Chondrocyte (in vitro differentiated cells): Measurements from ENCODE around the gene SERPINB5. TPM values are rescaled to one million over a fixed set of nuclear protein-coding genes. Genes with fewer than 3 reads are reported as not detected.

ENCODE experiments used
- DNase-seq: peaks from one replicate; pipeline ENCODE4 v3.0.0; 2021; ENCODE audit warnings: mixed read lengths, low spot score
- H3K27ac Mint-ChIP-seq: one replicate; pipeline ENCODE4 v1.8.0; 2021; ENCODE audit warnings: mild to moderate bottlenecking, moderate library complexity, mixed read lengths; ENCODE audit not compliant: unreplicated experiment
- H3K27me3 Mint-ChIP-seq: 2 replicates; pipeline ENCODE4 v1.8.0; 2021; ENCODE audit warnings: low read depth, mixed read lengths
- H3K36me3 Mint-ChIP-seq: 2 replicates; pipeline ENCODE4 v1.8.0; 2021; ENCODE audit warnings: low read depth, mixed read lengths
- H3K4me1 Mint-ChIP-seq: 2 replicates; pipeline ENCODE4 v1.8.0; 2021; ENCODE audit warnings: low read depth, mild to moderate bottlenecking, mixed read lengths
- H3K4me3 Mint-ChIP-seq: one replicate; pipeline ENCODE4 v1.8.0; 2021; ENCODE audit warnings: mild to moderate bottlenecking, moderate library complexity, mixed read lengths; ENCODE audit not compliant: unreplicated experiment
- H3K9me3 Mint-ChIP-seq: 2 replicates; pipeline ENCODE4 v1.8.0; 2021; ENCODE audit warnings: low read depth, mixed read lengths
- CTCF ChIP-seq: fragments of 200-600 bp; sonication (generic); IDR thresholded peaks from 2 replicates; pipeline ENCODE4 v1.5.0; 2021; ENCODE audit warnings: antibody characterized with exemption, mild to moderate bottlenecking, moderate library complexity
- total RNA-seq: library from RNA; stranded (reverse); gene quantifications from 3 replicates; pipeline ENCODE4 v1.2.1, GENCODE V29; 2021

Gene SERPINB5
- total RNA-seq, 1 donor from 2014 or later: not detected

GRCh38 chr18:63487676-63488075, 10.9 kb downstream of the SERPINB5 start:
- no peaks in the 10 kb centered on the region for H3K9me3 Mint-ChIP-seq
- H3K27me3 Mint-ChIP-seq: peaks cover 2% of the 10 kb centered on the region
- DNase-seq: no peak
- peaks cover 25% of the 10 kb centered on the region for H3K4me1 Mint-ChIP-seq
- no peaks in the 10 kb centered on the region for H3K36me3 Mint-ChIP-seq
- no peak for TF ChIP-seq CTCF
- no peak overlapping the region for H3K27ac Mint-ChIP-seq
- H3K4me3 Mint-ChIP-seq: no peak overlapping the region

- H3K27me3 Mint-ChIP-seq: peaks cover 2% of the 10 kb centered on the region
- H3K4me1 Mint-ChIP-seq: peaks cover 30% of the 10 kb centered on the region
- H3K36me3 Mint-ChIP-seq: no peaks in the 10 kb centered on the region
- H3K4me3 Mint-ChIP-seq: no peak overlapping the region
- H3K27ac Mint-ChIP-seq: no peak overlapping the region
- DNase-seq: no peak
- TF ChIP-seq CTCF: no peak
- H3K9me3 Mint-ChIP-seq: no peaks in the 10 kb centered on the region
Measured at GRCh38 chr18:63488160-63488559, 11.4 kb downstream of the SERPINB5 start.

GRCh38 chr18:63492851-63493250, 16.1 kb downstream of the SERPINB5 start:
- H3K4me1 Mint-ChIP-seq: peaks cover 14% of the 10 kb centered on the region
- H3K9me3 Mint-ChIP-seq: no peaks in the 10 kb centered on the region
- no peaks in the 10 kb centered on the region for H3K27me3 Mint-ChIP-seq
- DNase-seq: no peak
- no peak overlapping the region for H3K4me3 Mint-ChIP-seq
- no peaks in the 10 kb centered on the region for H3K36me3 Mint-ChIP-seq
- H3K27ac Mint-ChIP-seq: no peak overlapping the region
- no peak for TF ChIP-seq CTCF

GRCh38 chr18:63495675-63496074, 18.9 kb downstream of the SERPINB5 start:
- H3K36me3 Mint-ChIP-seq: no peaks in the 10 kb centered on the region
- no peaks in the 10 kb centered on the region for H3K27me3 Mint-ChIP-seq
- H3K27ac Mint-ChIP-seq: no peak overlapping the region
- TF ChIP-seq CTCF: no peak
- DNase-seq: no peak
- peaks cover 9% of the 10 kb centered on the region for H3K4me1 Mint-ChIP-seq
- H3K4me3 Mint-ChIP-seq: no peak overlapping the region
- no peaks in the 10 kb centered on the region for H3K9me3 Mint-ChIP-seq

- Mint-ChIP-seq H3K27me3 (peaks cover 3% of the 10 kb centered on the region), H3K27ac (no peak overlapping the region), H3K4me1 (peaks cover 13% of the 10 kb centered on the region), H3K36me3 (no peaks in the 10 kb centered on the region), H3K4me3 (no peak overlapping the region), H3K9me3 (no peaks in the 10 kb centered on the region)
- TF ChIP-seq CTCF: peak; percentile 78
- DNase-seq: no peak
Measured at GRCh38 chr18:63505566-63506335, 29.0 kb downstream of the SERPINB5 start.
